CD14-positive monocyte (primary cell): ENCODE measurements around the gene LRRC34. TPM values are rescaled to one million over a fixed set of nuclear protein-coding genes. Genes with fewer than 3 reads are reported as not detected.

Experiments
- DNase-seq, 3 donors: peaks; one replicate each; pipeline ENCODE4 v3.0.0-alpha.2; 2011 to 2022
- H2AFZ ChIP-seq: 2 replicates; pipeline ENCODE4 v1.6.0; 2012; ENCODE audit warnings: mild to moderate bottlenecking, low read depth, low read length, inconsistent platforms; ENCODE audit not compliant: insufficient read depth, poor library complexity, severe bottlenecking
- H3K27ac ChIP-seq, 2 donors: 1 replicate in 1 of 2; 2 replicates in 1 of 2; pipeline ENCODE4 v1.5.1; 2012 to 2013; ENCODE audit warnings: low read length in 2 of 2, control low read depth in 1 of 2, inconsistent platforms in 1 of 2, low read depth in 1 of 2, mild to moderate bottlenecking in 1 of 2
- H3K27me3 ChIP-seq, 2 donors: one replicate each; pipeline versions ENCODE4 v1.6.0 to v1.6.1; 2011 to 2013; ENCODE audit warnings: low read length in 2 of 2; ENCODE audit not compliant: control insufficient read depth in 2 of 2, insufficient read depth in 2 of 2
- H3K36me3 ChIP-seq, 2 donors: replicated peaks in 1 of 2; 1 replicate in 1 of 2; 2 replicates in 1 of 2; pipeline versions ENCODE4 v1.5.1 to v1.6.1; 2012 to 2013; ENCODE audit warnings: low read length in 2 of 2, control low read depth in 1 of 2, inconsistent platforms in 1 of 2, mild to moderate bottlenecking in 1 of 2; ENCODE audit not compliant: insufficient read depth in 2 of 2, control insufficient read depth in 1 of 2
- H3K4me1 ChIP-seq, 2 donors: 1 replicate in 1 of 2; 2 replicates in 1 of 2; pipeline versions ENCODE4 v1.5.1 to v1.6.1; 2012 to 2013; ENCODE audit warnings: low read length in 2 of 2, control low read depth in 1 of 2, inconsistent platforms in 1 of 2, mild to moderate bottlenecking in 1 of 2, moderate library complexity in 1 of 2; ENCODE audit not compliant: insufficient read depth in 2 of 2, control insufficient read depth in 1 of 2
- H3K4me2 ChIP-seq: replicated peaks from 2 replicates; pipeline ENCODE3; 2012; ENCODE audit warnings: low read length, moderate library complexity, mild to moderate bottlenecking; ENCODE audit not compliant: poor library complexity, severe bottlenecking; ENCODE audit errors: extremely low read depth
- H3K4me3 ChIP-seq, 3 experiments: fragments of 200-600 bp in 1 of 3; sonication (generic) in 1 of 3; replicated peaks in 1 of 3; 1 replicate in 2 of 3; 2 replicates in 1 of 3; pipeline ENCODE4 v1.5.1; 2011 to 2013; ENCODE audit warnings: low read length in 3 of 3, mild to moderate bottlenecking in 3 of 3, control low read depth in 2 of 3, low read depth in 2 of 3, inconsistent platforms in 1 of 3, moderate library complexity in 1 of 3
- H3K79me2 ChIP-seq: 2 replicates; pipeline ENCODE4 v1.6.0; 2012; ENCODE audit warnings: mild to moderate bottlenecking, control low read depth, inconsistent platforms, low read length, moderate library complexity; ENCODE audit not compliant: insufficient read depth
- H3K9ac ChIP-seq: 2 replicates; pipeline ENCODE4 v1.6.0; 2017; ENCODE audit warnings: low read length, mild to moderate bottlenecking; ENCODE audit not compliant: insufficient read depth, poor library complexity, severe bottlenecking
- H3K9me3 ChIP-seq, 2 donors: replicated peaks in 1 of 2; 1 replicate in 1 of 2; 2 replicates in 1 of 2; pipeline versions ENCODE4 v1.5.1 to v1.6.1; 2012 to 2013; ENCODE audit warnings: low read length in 2 of 2, control low read depth in 1 of 2; ENCODE audit not compliant: control insufficient read depth in 1 of 2, insufficient read depth in 1 of 2
- H4K20me1 ChIP-seq: 2 replicates; pipeline ENCODE4 v1.6.0; 2012; ENCODE audit warnings: mild to moderate bottlenecking, low read length, control low read depth, moderate library complexity; ENCODE audit not compliant: insufficient read depth
- H3K27ac Mint-ChIP-seq, 7 donors: one replicate each; pipeline ENCODE4 v1.8.0; 2020; ENCODE audit warnings: mild to moderate bottlenecking in 7 of 7, mixed read lengths in 7 of 7, moderate library complexity in 6 of 7, inconsistent platforms in 2 of 7
- H3K27me3 Mint-ChIP-seq, 3 donors: one replicate each; pipeline ENCODE4 v1.8.0; 2021 to 2022; ENCODE audit warnings: low read depth in 3 of 3, mild to moderate bottlenecking in 3 of 3, mixed read lengths in 3 of 3, moderate library complexity in 3 of 3, inconsistent platforms in 1 of 3
- H3K36me3 Mint-ChIP-seq, 2 donors: one replicate each; pipeline ENCODE4 v1.8.0; 2020; ENCODE audit warnings: mixed read lengths in 2 of 2, inconsistent platforms in 1 of 2, mild to moderate bottlenecking in 1 of 2
- H3K4me1 Mint-ChIP-seq: one replicate; pipeline ENCODE4 v1.8.0; 2020; ENCODE audit warnings: mild to moderate bottlenecking, mixed read lengths
- H3K4me3 Mint-ChIP-seq, 2 donors: one replicate each; pipeline ENCODE4 v1.8.0; 2020; ENCODE audit warnings: mild to moderate bottlenecking in 2 of 2, mixed read lengths in 2 of 2, moderate library complexity in 1 of 2
- H3K9me3 Mint-ChIP-seq, 7 donors: one replicate each; pipeline ENCODE4 v1.8.0; 2020 to 2022; ENCODE audit warnings: mixed read lengths in 7 of 7, mild to moderate bottlenecking in 6 of 7, moderate library complexity in 6 of 7, inconsistent platforms in 2 of 7
- CTCF ChIP-seq: fragments of 200-600 bp; IDR thresholded peaks from one replicate; pipeline ENCODE4 v1.8.0; 2022; ENCODE audit warnings: antibody characterized with exemption, mild to moderate bottlenecking
- WGBS: methylation state at CpG from one replicate; pipeline ENCODE4 v1.1.5; 2013; ENCODE audit warnings: missing lambda C conversion rate; ENCODE audit not compliant: insufficient coverage; 5-methylcytosine and 5-hydroxymethylcytosine counted together
- intact Hi-C, 2 donors: fragments of 100-400 bp; cut with micrococcal nuclease; formaldehyde crosslinking; loops; one replicate each; pipeline versions ENCODE4 v1.15.0 to v1.15.1; 2023
- polyA plus RNA-seq, 3 donors: library from polyadenylated mRNA; depleted of rRNA in 1 of 3; unstranded in 2 of 3; stranded (reverse) in 1 of 3; fragments of 300-500 nt in 2 of 3; fragments of >200 nt in 1 of 3; fragmentation: Illumina TruSeq in 2 of 3; gene quantifications; 1 replicate in 2 of 3; 2 replicates in 1 of 3; pipeline ENCODE4 v1.2.3, GENCODE V29; 2012 to 2021

LRRC34 gene
- polyA plus RNA-seq, 3 donors, result 0.25 to 0.61 (median 0.43) TPM

DNA sequence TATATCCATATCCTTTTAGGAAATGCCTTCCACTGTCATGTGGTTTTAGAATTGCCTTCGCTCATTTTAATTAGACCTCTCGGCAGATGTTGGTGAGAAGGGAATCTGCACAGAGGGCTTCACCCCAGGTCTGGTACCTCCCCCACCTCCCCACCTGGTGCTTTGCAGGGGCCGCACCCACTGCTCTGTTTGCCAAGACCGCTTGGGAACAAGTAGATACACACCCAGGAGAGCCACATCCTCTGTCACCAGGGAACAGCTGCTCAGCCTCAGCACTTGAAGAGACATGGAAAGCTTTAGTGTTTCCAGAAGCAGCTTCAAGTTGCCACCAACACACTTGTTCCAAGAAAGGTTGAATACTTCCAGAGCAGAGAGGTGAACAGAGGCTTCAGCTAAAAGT, 35.2 kb upstream of the LRRC34 start:
- intact Hi-C loops, result no loop called here
- DNase-seq, result no peak
- H3K4me2 ChIP-seq, result no peak overlapping the region
- H3K4me3 ChIP-seq, result no peak overlapping the region
- WGBS, result 83% methylated on average over 2 of the region's 4 CpGs
- no peaks in the 10 kb centered on the region for H3K27me3 ChIP-seq
- Mint-ChIP-seq H3K9me3 (no peaks in the 10 kb centered on the region), H3K4me1 (peaks cover 12% of the 10 kb centered on the region), H3K4me3 (no peak overlapping the region), H3K27ac (no peak overlapping the region), H3K27me3 (peaks cover 0 to 4% (median 1%) of the 10 kb centered on the region in 3 donors), H3K36me3 (no peaks in the 10 kb centered on the region)
- H2AFZ ChIP-seq, result no peak overlapping the region
- peaks cover 4 to 6% of the 10 kb centered on the region in 2 donors for H3K4me1 ChIP-seq
- no peak overlapping the region for H3K9ac ChIP-seq
- no peak overlapping the region for H3K27ac ChIP-seq
- no peaks in the 10 kb centered on the region for H4K20me1 ChIP-seq
- no peaks in the 10 kb centered on the region for H3K36me3 ChIP-seq
- H3K79me2 ChIP-seq, result no peaks in the 10 kb centered on the region
- H3K9me3 ChIP-seq, result no peaks in the 10 kb centered on the region
- TF ChIP-seq CTCF, result no peak

- WGBS, result 98% methylated on average over 5 of the region's 11 CpGs
- Histone ChIP-seq H3K9ac (no peak overlapping the region), H3K36me3 (no peaks in the 10 kb centered on the region), H2AFZ (no peak overlapping the region), H3K4me1 (peaks cover 5 to 7% of the 10 kb centered on the region in 2 donors), H3K27me3 (no peaks in the 10 kb centered on the region), H3K4me3 (no peak overlapping the region), H4K20me1 (no peaks in the 10 kb centered on the region), H3K27ac (no peak overlapping the region), H3K4me2 (no peak overlapping the region), H3K79me2 (no peaks in the 10 kb centered on the region), H3K9me3 (no peaks in the 10 kb centered on the region)
- H3K4me1 Mint-ChIP-seq, result peaks cover 13% of the 10 kb centered on the region
- no peak for DNase-seq
- H3K9me3 Mint-ChIP-seq, result peaks cover 0 to under 1% (median 0%) of the 10 kb centered on the region in 7 donors
- peaks cover 0 to 1% (median under 1%) of the 10 kb centered on the region in 3 donors for H3K27me3 Mint-ChIP-seq
- no peak overlapping the region for H3K4me3 Mint-ChIP-seq
- H3K36me3 Mint-ChIP-seq, result no peaks in the 10 kb centered on the region
- intact Hi-C loops, result no loop called here
- TF ChIP-seq CTCF, result no peak
- H3K27ac Mint-ChIP-seq, result no peak overlapping the region
Observed at GRCh38 chr3:169846458-169847193, 33.9 kb upstream of the LRRC34 start.
